HEK293T (cell line): ENCODE measurements around the gene C1QTNF1.

Experiments used
- ARNT ChIP-seq: fragments of 450-650 bp; IDR thresholded peaks from 2 replicates; pipeline ENCODE4 v1.6.1; 2017; ENCODE audit warnings: mild to moderate bottlenecking
- BHLHE40 ChIP-seq: fragments of 450-650 bp; IDR thresholded peaks from 2 replicates; pipeline ENCODE4 v1.6.1; 2016; ENCODE audit warnings: mild to moderate bottlenecking, moderate library complexity, borderline replicate concordance
- CTBP1 ChIP-seq: fragments of 450-650 bp; IDR thresholded peaks from 2 replicates; pipeline ENCODE4 v1.6.1; 2016; ENCODE audit warnings: borderline replicate concordance
- ELF4 ChIP-seq: fragments of 450-650 bp; IDR thresholded peaks from 2 replicates; pipeline ENCODE4 v1.6.1; 2017; ENCODE audit warnings: antibody characterized with exemption
- FOXA1 ChIP-seq: fragments of 450-650 bp; IDR thresholded peaks from 2 replicates; pipeline ENCODE4 v1.6.1; 2016; ENCODE audit warnings: mild to moderate bottlenecking
- FOXK2 ChIP-seq: fragments of 450-650 bp; IDR thresholded peaks from 2 replicates; pipeline ENCODE4 v1.6.1; 2016; ENCODE audit warnings: mild to moderate bottlenecking
- FOXM1 ChIP-seq: fragments of 450-650 bp; IDR thresholded peaks from 2 replicates; pipeline ENCODE4 v1.6.1; 2017; ENCODE audit warnings: mild to moderate bottlenecking, borderline replicate concordance
- HDGF ChIP-seq: fragments of 450-650 bp; IDR thresholded peaks from 2 replicates; pipeline ENCODE4 v1.6.1; 2017; ENCODE audit warnings: antibody characterized with exemption, borderline replicate concordance
- PKNOX1 ChIP-seq: fragments of 450-650 bp; IDR thresholded peaks from 2 replicates; pipeline ENCODE4 v1.6.1; 2016
- SP1 ChIP-seq: fragments of 450-650 bp; IDR thresholded peaks from 2 replicates; pipeline ENCODE4 v1.6.1; 2017
- SUZ12 ChIP-seq: fragments of 450-650 bp; IDR thresholded peaks from 2 replicates; pipeline ENCODE4 v1.6.1; 2016; ENCODE audit warnings: mild to moderate bottlenecking
- TARDBP ChIP-seq: fragments of 450-650 bp; IDR thresholded peaks from 2 replicates; pipeline ENCODE4 v1.6.1; 2016
- ZNF384 ChIP-seq: fragments of 450-650 bp; IDR thresholded peaks from 2 replicates; pipeline ENCODE4 v1.6.1; 2016

- no peak for TF ChIP-seq SUZ12
- TF ChIP-seq FOXM1: no peak
- no peak for TF ChIP-seq PKNOX1
- TF ChIP-seq FOXK2: no peak
- no peak for TF ChIP-seq TARDBP
- no peak for TF ChIP-seq SP1
- TF ChIP-seq ZNF384: no peak
- TF ChIP-seq CTBP1: no peak
- TF ChIP-seq BHLHE40: no peak
- TF ChIP-seq ARNT: no peak
- no peak for TF ChIP-seq FOXA1
- TF ChIP-seq HDGF: no peak
- no peak for TF ChIP-seq ELF4
These were observed 67.3 kb downstream of the C1QTNF1 start for GRCh38 chr17:79091226-79091670.
